GDM1 (cell line): ENCODE measurements around the gene WNK4.

ENCODE experiments used
- DNase-seq: peaks from one replicate; lab custom pipeline; 2025; lab: John Stamatoyannopoulos, UW

Gene WNK4

GRCh38 chr17:42841975-42842685 lies 61.7 kb downstream of the WNK4 start:
- DNase-seq, result no peak

GRCh38 chr17:42843358-42843934 lies 63.0 kb downstream of the WNK4 start:
- peak; percentile 40 for DNase-seq

- DNase-seq, result no peak
Observed at GRCh38 chr17:42844271-42844670, 63.9 kb downstream of the WNK4 start, which contains the start of gene AOC2. TSS of gene AOC2 (plus strand) at chr17:42844580. CDS start at chr17:42844627, 47 bp downstream.

GRCh38 chr17:42844761-42845555 lies 64.5 kb downstream of the WNK4 start:
- DNase-seq, result no peak

- DNase-seq, result no peak
Observed at GRCh38 chr17:42845556-42845917, 65.1 kb downstream of the WNK4 start.

GRCh38 chr17:42845918-42846593 lies 65.6 kb downstream of the WNK4 start:
- no peak for DNase-seq
